ENCODE data around the gene RAMP3. TPM values are rescaled to one million over a fixed set of nuclear protein-coding genes. Genes with fewer than 3 reads are reported as not detected.

Gene RAMP3
- polyA plus RNA-seq, 3 donors, result not detected

DNA sequence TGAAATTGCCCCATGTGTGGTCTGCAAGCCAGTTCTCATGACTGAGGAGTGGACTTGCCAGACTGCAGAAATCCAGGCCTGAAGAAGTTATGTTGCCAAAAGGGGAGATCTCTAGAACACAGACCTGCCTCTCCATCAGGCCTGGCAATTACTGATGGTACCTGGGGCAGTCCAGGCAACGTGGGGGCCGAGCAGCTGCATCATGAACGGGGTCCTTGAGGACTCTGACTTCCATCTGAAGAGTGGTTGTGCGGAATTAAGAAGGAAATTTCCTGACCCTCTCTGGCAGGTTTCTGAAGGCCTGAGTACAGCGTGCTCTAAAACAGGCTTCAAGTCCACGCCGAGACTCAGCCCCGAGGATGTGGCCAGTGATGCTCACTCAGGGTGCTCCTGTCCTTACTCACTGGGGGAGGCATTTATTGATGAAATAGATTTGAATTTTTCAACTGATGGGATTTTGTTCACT, 30.4 kb downstream of the RAMP3 start:
- TF ChIP-seq, protein P1, sequence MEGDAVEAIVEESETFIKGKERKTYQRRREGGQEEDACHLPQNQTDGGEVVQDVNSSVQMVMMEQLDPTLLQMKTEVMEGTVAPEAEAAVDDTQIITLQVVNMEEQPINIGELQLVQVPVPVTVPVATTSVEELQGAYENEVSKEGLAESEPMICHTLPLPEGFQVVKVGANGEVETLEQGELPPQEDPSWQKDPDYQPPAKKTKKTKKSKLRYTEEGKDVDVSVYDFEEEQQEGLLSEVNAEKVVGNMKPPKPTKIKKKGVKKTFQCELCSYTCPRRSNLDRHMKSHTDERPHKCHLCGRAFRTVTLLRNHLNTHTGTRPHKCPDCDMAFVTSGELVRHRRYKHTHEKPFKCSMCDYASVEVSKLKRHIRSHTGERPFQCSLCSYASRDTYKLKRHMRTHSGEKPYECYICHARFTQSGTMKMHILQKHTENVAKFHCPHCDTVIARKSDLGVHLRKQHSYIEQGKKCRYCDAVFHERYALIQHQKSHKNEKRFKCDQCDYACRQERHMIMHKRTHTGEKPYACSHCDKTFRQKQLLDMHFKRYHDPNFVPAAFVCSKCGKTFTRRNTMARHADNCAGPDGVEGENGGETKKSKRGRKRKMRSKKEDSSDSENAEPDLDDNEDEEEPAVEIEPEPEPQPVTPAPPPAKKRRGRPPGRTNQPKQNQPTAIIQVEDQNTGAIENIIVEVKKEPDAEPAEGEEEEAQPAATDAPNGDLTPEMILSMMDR (IDR thresholded peaks at IDR 0.05), result no peak
- no peaks in the 10 kb centered on the region for H4K20me1 ChIP-seq (ENCODE audit: insufficient read depth, low read length)
- no peak overlapping the region for H2AFZ ChIP-seq (ENCODE audit: insufficient read depth, low read depth, low read length, poor library complexity, severe bottlenecking)
- Mint-ChIP-seq H3K9me3 (peaks cover 11 to 31% (median 22%) of the 10 kb centered on the region in 7 donors), H3K27me3 (ENCODE audit: low read depth in 3 of 3) (peaks cover 0 to 2% (median under 1%) of the 10 kb centered on the region in 3 donors), H3K4me1 (peaks cover 51% of the 10 kb centered on the region), H3K27ac (no peak overlapping the region), H3K36me3 (peaks cover 22 to 24% of the 10 kb centered on the region in 2 donors), H3K4me3 (no peak overlapping the region)
- H3K4me1 ChIP-seq (ENCODE audit: control insufficient read depth in 1 of 2, insufficient read depth in 2 of 2, low read length in 2 of 2), result peaks cover 24 to 28% of the 10 kb centered on the region in 2 donors
- no peaks in the 10 kb centered on the region for H3K79me2 ChIP-seq (ENCODE audit: insufficient read depth, low read length)
- intact Hi-C loops (cut with micrococcal nuclease), result no loop called here
- 97% methylated on average over 4 of the region's 8 CpGs for WGBS (ENCODE audit: insufficient coverage)
- no peaks in the 10 kb centered on the region for H3K27me3 ChIP-seq (ENCODE audit: control insufficient read depth in 2 of 2, insufficient read depth in 2 of 2, low read length in 2 of 2)
- no peak overlapping the region for H3K27ac ChIP-seq (ENCODE audit: low read depth in 1 of 2, low read length in 2 of 2)
- DNase-seq, result no peak
- no peak overlapping the region for H3K4me2 ChIP-seq (replicated peaks; ENCODE audit: extremely low read depth, low read length, poor library complexity, severe bottlenecking)
- H3K36me3 ChIP-seq (replicated peaks in 1 of 2; ENCODE audit: control insufficient read depth in 1 of 2, insufficient read depth in 2 of 2, low read length in 2 of 2), result no peaks in the 10 kb centered on the region
- no peak overlapping the region for H3K9ac ChIP-seq (ENCODE audit: insufficient read depth, low read length, poor library complexity, severe bottlenecking)
- no peak overlapping the region for H3K4me3 ChIP-seq (replicated peaks in 1 of 3; ENCODE audit: low read depth in 2 of 3, low read length in 3 of 3)
- H3K9me3 ChIP-seq (replicated peaks in 1 of 2; ENCODE audit: control insufficient read depth in 1 of 2, insufficient read depth in 1 of 2, low read length in 2 of 2), result peaks cover 0 to 18% of the 10 kb centered on the region in 2 donors

DNA sequence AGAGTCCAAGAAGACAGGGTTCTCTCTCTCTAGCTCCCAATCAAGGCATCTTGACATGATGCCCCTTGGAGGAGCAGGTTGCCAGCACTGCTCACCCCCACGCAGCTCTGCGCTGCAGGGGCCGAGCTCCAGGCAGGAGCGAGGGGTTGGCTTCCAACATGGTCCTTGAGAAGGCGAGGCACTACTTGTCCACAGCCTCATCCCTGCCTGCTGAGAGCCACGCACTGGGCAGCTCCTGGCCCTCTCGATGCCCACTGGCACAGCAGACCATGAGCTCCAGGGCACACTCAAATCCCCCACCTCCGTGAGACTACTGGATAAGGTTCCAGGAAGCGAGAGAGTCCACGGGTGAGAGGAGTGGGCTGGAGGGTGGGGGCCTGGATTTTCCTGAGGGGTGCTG, 31.1 kb downstream of the RAMP3 start:
- H2AFZ ChIP-seq (ENCODE audit: insufficient read depth, low read depth, low read length, poor library complexity, severe bottlenecking), result no peak overlapping the region
- 97% methylated on average over 7 of the region's 10 CpGs for WGBS (ENCODE audit: insufficient coverage)
- TF ChIP-seq, protein P1 (IDR thresholded peaks at IDR 0.05), result no peak
- no peak overlapping the region for H3K4me3 Mint-ChIP-seq
- H3K4me1 Mint-ChIP-seq, result peaks cover 58% of the 10 kb centered on the region
- H3K79me2 ChIP-seq (ENCODE audit: insufficient read depth, low read length), result no peaks in the 10 kb centered on the region
- peaks cover 3 to 21% of the 10 kb centered on the region in 2 donors for H3K9me3 ChIP-seq (replicated peaks in 1 of 2; ENCODE audit: control insufficient read depth in 1 of 2, insufficient read depth in 1 of 2, low read length in 2 of 2)
- peaks cover 0 to 2% (median 0%) of the 10 kb centered on the region in 3 donors for H3K27me3 Mint-ChIP-seq (ENCODE audit: low read depth in 3 of 3)
- intact Hi-C loops (cut with micrococcal nuclease), result no loop called here
- H3K27me3 ChIP-seq (ENCODE audit: control insufficient read depth in 2 of 2, insufficient read depth in 2 of 2, low read length in 2 of 2), result no peaks in the 10 kb centered on the region
- peaks cover 31 to 36% of the 10 kb centered on the region in 2 donors for H3K4me1 ChIP-seq (ENCODE audit: control insufficient read depth in 1 of 2, insufficient read depth in 2 of 2, low read length in 2 of 2)
- no peak overlapping the region for H3K27ac ChIP-seq (ENCODE audit: low read depth in 1 of 2, low read length in 2 of 2)
- no peak for DNase-seq
- H3K9ac ChIP-seq (ENCODE audit: insufficient read depth, low read length, poor library complexity, severe bottlenecking), result no peak overlapping the region
- H4K20me1 ChIP-seq (ENCODE audit: insufficient read depth, low read length), result no peaks in the 10 kb centered on the region
- no peaks in the 10 kb centered on the region for H3K36me3 ChIP-seq (replicated peaks in 1 of 2; ENCODE audit: control insufficient read depth in 1 of 2, insufficient read depth in 2 of 2, low read length in 2 of 2)
- H3K36me3 Mint-ChIP-seq, result peaks cover 24 to 25% of the 10 kb centered on the region in 2 donors
- H3K4me2 ChIP-seq (replicated peaks; ENCODE audit: extremely low read depth, low read length, poor library complexity, severe bottlenecking), result no peak overlapping the region
- H3K9me3 Mint-ChIP-seq, result peaks cover 12 to 39% (median 27%) of the 10 kb centered on the region in 7 donors
- no peak overlapping the region for H3K27ac Mint-ChIP-seq
- H3K4me3 ChIP-seq (replicated peaks in 1 of 3; ENCODE audit: low read depth in 2 of 3, low read length in 3 of 3), result no peak overlapping the region
